GM23248 (cell line): ENCODE data around the gene CNOT1.

Experiments
- EZH2 ChIP-seq: fragments of 200-600 bp; sonication (generic); IDR thresholded peaks from 2 replicates; pipeline ENCODE4 v1.6.1; 2018; ENCODE audit warnings: antibody characterized with exemption, mild to moderate bottlenecking; ENCODE audit not compliant: insufficient read depth, poor library complexity, severe bottlenecking
- EZH2phosphoT487 ChIP-seq: fragments of 200-600 bp; sonication (generic); IDR thresholded peaks from 2 replicates; pipeline ENCODE4 v1.6.1; 2018; ENCODE audit warnings: antibody characterized with exemption, moderate library complexity, mild to moderate bottlenecking, low read depth; ENCODE audit not compliant: insufficient read depth

DNA sequence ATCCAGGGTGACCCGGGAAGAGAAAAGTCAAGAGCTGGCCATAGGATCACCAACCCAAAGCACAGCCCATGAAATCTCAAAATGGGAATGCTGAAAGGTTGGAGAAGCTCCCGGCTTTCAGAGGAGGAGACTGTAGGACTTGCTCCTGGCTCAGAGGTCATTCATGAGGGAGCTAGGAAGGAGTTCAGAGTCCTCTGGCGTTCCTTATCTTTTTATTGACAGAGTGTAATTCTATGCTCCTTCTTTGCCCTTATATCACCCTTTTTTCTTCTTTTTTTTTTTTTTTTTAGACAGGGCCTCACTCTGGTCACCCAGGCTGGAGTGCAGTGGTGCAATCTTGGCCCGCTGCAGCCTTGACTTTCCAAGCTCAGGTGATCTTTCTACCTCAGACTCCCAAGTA is 27.3 kb upstream of the CNOT1 start:
- TF ChIP-seq EZH2: no peak
- TF ChIP-seq EZH2phosphoT487: no peak
